ENCODE measurements around the gene VTI1A. TPM values are rescaled to one million over a fixed set of nuclear protein-coding genes. Genes with fewer than 3 reads are reported as not detected.

Gene VTI1A
- total and polyA plus RNA-seq, 12 donors = 5.2 to 64.1 (median 22.0) TPM

GRCh38 chr10:112644265-112644645 is 197.2 kb downstream of the VTI1A start:
- no peaks in the 10 kb centered on the region for H3K27me3 ChIP-seq
- H3K9me3 ChIP-seq (replicated peaks in 1 of 3) = no peaks in the 10 kb centered on the region
- H3K4me1 ChIP-seq (replicated peaks in 1 of 2) = no peaks in the 10 kb centered on the region
- no peaks in the 10 kb centered on the region for H3K36me3 ChIP-seq (replicated peaks in 1 of 2)
- no peak overlapping the region for H3K4me3 ChIP-seq
- TF ChIP-seq CTCF (IDR thresholded peaks at IDR 0.05) (no peak), POLR2A (IDR thresholded peaks at IDR 0.05) (no peak)
- H3K27ac ChIP-seq = no peak overlapping the region
- intact Hi-C loops (cut with DNase I) = no loop called here
- 90 to 97% (median 95%) methylated on average over 2 of the region's 2 CpGs for WGBS, 4 donors
- no peak for DNase-seq

- intact Hi-C loops (cut with DNase I) = no loop called here
- H3K36me3 ChIP-seq (replicated peaks in 1 of 2) = no peaks in the 10 kb centered on the region
- no peak overlapping the region for H3K27ac ChIP-seq
- no peaks in the 10 kb centered on the region for H3K9me3 ChIP-seq (replicated peaks in 1 of 3)
- WGBS, 4 donors = 85 to 92% (median 89%) methylated on average over 4 of the region's 4 CpGs
- no peaks in the 10 kb centered on the region for H3K27me3 ChIP-seq
- H3K4me3 ChIP-seq = no peak overlapping the region
- DNase-seq = no peak
- TF ChIP-seq POLR2A (IDR thresholded peaks at IDR 0.05) = no peak
- no peak for TF ChIP-seq CTCF (IDR thresholded peaks at IDR 0.05)
- no peaks in the 10 kb centered on the region for H3K4me1 ChIP-seq (replicated peaks in 1 of 2)
Measured at GRCh38 chr10:112649006-112649821, 202.2 kb downstream of the VTI1A start.

GRCh38 chr10:112649822-112650152 is 202.8 kb downstream of the VTI1A start:
- 97 to 99% (median 98%) methylated on average over 4 of the region's 4 CpGs for WGBS, 4 donors

GRCh38 chr10:112650588-112651030 is 203.6 kb downstream of the VTI1A start:
- TF ChIP-seq CTCF (IDR thresholded peaks at IDR 0.05) (no peak), POLR2A (IDR thresholded peaks at IDR 0.05) (no peak)
- no peak for DNase-seq
- H3K9me3 ChIP-seq (replicated peaks in 1 of 3) = no peaks in the 10 kb centered on the region
- 92 to 95% (median 93%) methylated on average over 7 of the region's 7 CpGs for WGBS, 4 donors
- peaks cover 0 to under 1% of the 10 kb centered on the region in 2 donors for H3K4me1 ChIP-seq (replicated peaks in 1 of 2)
- H3K4me3 ChIP-seq = no peak overlapping the region
- no peaks in the 10 kb centered on the region for H3K27me3 ChIP-seq
- intact Hi-C loops (cut with DNase I) = no loop called here
- no peaks in the 10 kb centered on the region for H3K36me3 ChIP-seq (replicated peaks in 1 of 2)
- no peak overlapping the region for H3K27ac ChIP-seq

More at GRCh38 chr10:112649822-112650152, 202.8 kb downstream of the VTI1A start:
- Histone ChIP-seq H3K27me3 (no peaks in the 10 kb centered on the region), H3K27ac (no peak overlapping the region), H3K9me3 (replicated peaks in 1 of 3) (no peaks in the 10 kb centered on the region), H3K36me3 (replicated peaks in 1 of 2) (no peaks in the 10 kb centered on the region), H3K4me1 (replicated peaks in 1 of 2) (no peaks in the 10 kb centered on the region), H3K4me3 (no peak overlapping the region)
- TF ChIP-seq POLR2A (IDR thresholded peaks at IDR 0.05) (no peak), CTCF (IDR thresholded peaks at IDR 0.05) (no peak)
- DNase-seq = no peak
- intact Hi-C loops (cut with DNase I) = no loop called here

All from adrenal gland (tissue), 12 donors.